ENCODE data around the gene RGL2. TPM values are rescaled to one million over a fixed set of nuclear protein-coding genes. Genes with fewer than 3 reads are reported as not detected.

RGL2 gene
- total RNA-seq, 2 donors from 2014 or later = 98.7 to 107 TPM

GRCh38 chr6:33278810-33279209 lies 19.9 kb downstream of the RGL2 start:
- no peak overlapping the region for H3K4me3 ChIP-seq
- intact Hi-C loops (cut with DNase I) = no loop called here
- no peak for TF ChIP-seq POLR2A (IDR thresholded peaks at IDR 0.05)
- TF ChIP-seq, protein P1, sequence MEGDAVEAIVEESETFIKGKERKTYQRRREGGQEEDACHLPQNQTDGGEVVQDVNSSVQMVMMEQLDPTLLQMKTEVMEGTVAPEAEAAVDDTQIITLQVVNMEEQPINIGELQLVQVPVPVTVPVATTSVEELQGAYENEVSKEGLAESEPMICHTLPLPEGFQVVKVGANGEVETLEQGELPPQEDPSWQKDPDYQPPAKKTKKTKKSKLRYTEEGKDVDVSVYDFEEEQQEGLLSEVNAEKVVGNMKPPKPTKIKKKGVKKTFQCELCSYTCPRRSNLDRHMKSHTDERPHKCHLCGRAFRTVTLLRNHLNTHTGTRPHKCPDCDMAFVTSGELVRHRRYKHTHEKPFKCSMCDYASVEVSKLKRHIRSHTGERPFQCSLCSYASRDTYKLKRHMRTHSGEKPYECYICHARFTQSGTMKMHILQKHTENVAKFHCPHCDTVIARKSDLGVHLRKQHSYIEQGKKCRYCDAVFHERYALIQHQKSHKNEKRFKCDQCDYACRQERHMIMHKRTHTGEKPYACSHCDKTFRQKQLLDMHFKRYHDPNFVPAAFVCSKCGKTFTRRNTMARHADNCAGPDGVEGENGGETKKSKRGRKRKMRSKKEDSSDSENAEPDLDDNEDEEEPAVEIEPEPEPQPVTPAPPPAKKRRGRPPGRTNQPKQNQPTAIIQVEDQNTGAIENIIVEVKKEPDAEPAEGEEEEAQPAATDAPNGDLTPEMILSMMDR (IDR thresholded peaks at IDR 0.05) = no peak
- no peak for TF ChIP-seq POLR2AphosphoS5 (IDR thresholded peaks at IDR 0.05)
- H3K4me1 ChIP-seq (replicated peaks) = peaks cover 21% of the 10 kb centered on the region
- no peak overlapping the region for H3K27ac ChIP-seq
- no peak for DNase-seq (ENCODE audit: low spot score)
- H3K27me3 ChIP-seq (replicated peaks; ENCODE audit: insufficient read depth) = no peaks in the 10 kb centered on the region
- H3K9me3 ChIP-seq = no peaks in the 10 kb centered on the region
- WGBS = 81% methylated on average over 3 of the region's 3 CpGs
- H3K36me3 ChIP-seq = no peaks in the 10 kb centered on the region

DNA sequence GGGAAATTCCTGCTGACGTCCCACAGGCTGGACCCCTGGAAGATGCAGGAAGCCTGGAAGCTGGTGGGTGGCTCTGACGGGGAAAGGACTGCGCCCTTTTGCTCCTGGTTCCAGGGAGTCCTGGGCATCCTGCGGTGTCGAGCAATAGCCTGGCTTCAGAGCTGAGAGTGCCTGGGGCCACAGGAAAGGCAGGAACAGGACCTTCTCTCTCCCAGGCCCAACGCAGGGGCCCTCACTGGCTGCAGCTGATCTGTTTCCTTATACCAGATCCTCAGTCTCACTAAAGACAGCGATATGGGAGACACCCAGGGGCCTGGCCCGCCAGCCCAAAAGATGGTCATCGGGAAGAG lies 20.4 kb downstream of the RGL2 start:
- DNase-seq (ENCODE audit: low spot score) = no peak
- WGBS = 81% methylated on average over 9 of the region's 9 CpGs
- Histone ChIP-seq H3K36me3 (no peaks in the 10 kb centered on the region), H3K9me3 (no peaks in the 10 kb centered on the region), H3K27me3 (replicated peaks; ENCODE audit: insufficient read depth) (no peaks in the 10 kb centered on the region), H3K4me3 (no peak overlapping the region), H3K27ac (peak overlapping the region in 1 of 2 donors; percentile 87), H3K4me1 (replicated peaks) (peaks cover 23% of the 10 kb centered on the region)
- TF ChIP-seq POLR2A (IDR thresholded peaks at IDR 0.05) (no peak), POLR2AphosphoS5 (IDR thresholded peaks at IDR 0.05) (no peak)
- TF ChIP-seq, protein P1 (IDR thresholded peaks at IDR 0.05) = no peak
- intact Hi-C loops (cut with DNase I) = no loop called here

GRCh38 chr6:33277663-33278391 lies 20.9 kb downstream of the RGL2 start:
- peaks cover 28% of the 10 kb centered on the region for H3K4me1 ChIP-seq (replicated peaks)
- H3K4me3 ChIP-seq = peak overlapping the region; percentile 55 to 74
- H3K27ac ChIP-seq = peak overlapping the region; percentile 87
- no peaks in the 10 kb centered on the region for H3K27me3 ChIP-seq (replicated peaks; ENCODE audit: insufficient read depth)
- no peaks in the 10 kb centered on the region for H3K36me3 ChIP-seq
- TF ChIP-seq POLR2A (IDR thresholded peaks at IDR 0.05) (no peak), POLR2AphosphoS5 (IDR thresholded peaks at IDR 0.05) (no peak)
- TF ChIP-seq, protein P1 (IDR thresholded peaks at IDR 0.05) = no peak
- WGBS = 56% methylated on average over 39 of the region's 39 CpGs
- intact Hi-C loops (cut with DNase I) = no loop called here
- DNase-seq (ENCODE audit: low spot score) = no peak
- no peaks in the 10 kb centered on the region for H3K9me3 ChIP-seq

DNA sequence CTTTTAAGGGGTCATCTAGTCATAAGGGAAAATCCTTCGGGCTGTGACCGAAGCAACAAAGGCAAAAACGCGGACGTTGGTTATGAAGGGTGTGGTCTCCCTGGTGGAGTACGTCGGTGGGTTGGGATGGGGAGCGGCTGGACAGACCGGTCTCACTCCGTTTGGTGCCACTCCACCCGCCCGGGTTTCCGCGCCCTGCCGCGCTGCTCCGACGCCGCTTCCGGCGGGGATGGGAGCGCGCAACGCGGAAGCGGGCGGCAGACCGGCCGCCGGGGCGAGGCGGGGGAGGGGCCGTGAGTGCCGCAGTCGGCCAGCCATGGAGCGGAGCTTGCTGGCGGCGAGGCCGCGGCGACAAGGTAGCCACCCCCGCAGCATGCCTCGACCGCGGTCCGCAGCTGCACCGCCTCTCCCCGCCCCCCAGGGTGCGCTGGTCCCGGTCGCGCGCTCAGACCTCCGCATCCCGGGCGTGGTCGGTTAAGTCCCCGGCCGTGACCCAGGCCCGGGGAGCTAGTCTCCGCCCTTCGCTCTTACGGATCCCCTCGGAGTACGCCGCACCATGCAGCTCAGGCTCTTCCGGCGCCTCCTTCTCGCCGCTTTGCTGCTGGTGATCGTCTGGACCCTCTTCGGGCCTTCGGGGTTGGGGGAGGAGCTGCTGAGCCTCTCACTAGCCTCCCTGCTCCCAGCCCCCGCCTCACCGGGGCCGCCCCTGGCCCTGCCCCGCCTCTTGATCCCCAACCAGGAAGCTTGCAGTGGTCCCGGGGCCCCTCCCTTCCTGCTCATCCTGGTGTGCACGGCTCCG lies 21.7 kb downstream of the RGL2 start, which contains the start of gene B3GALT4:
Gene B3GALT4 (plus strand): TSS at position 260 of the 799 bp plus-strand sequence. CDS start 297 bp downstream, at position 557.
- H3K27me3 ChIP-seq (replicated peaks; ENCODE audit: insufficient read depth) = no peaks in the 10 kb centered on the region
- H3K9me3 ChIP-seq = no peaks in the 10 kb centered on the region
- H3K36me3 ChIP-seq = no peaks in the 10 kb centered on the region
- peak; percentile 76 for DNase-seq (ENCODE audit: low spot score)
- peaks cover 28% of the 10 kb centered on the region for H3K4me1 ChIP-seq (replicated peaks)
- peak within 1 kb of the TSS; percentile 87 for H3K27ac ChIP-seq
- TF ChIP-seq, protein P1 (IDR thresholded peaks at IDR 0.05) = peak; percentile 17 to 62 (median 41)
- TF ChIP-seq POLR2A (IDR thresholded peaks at IDR 0.05) (peak; percentile 60), POLR2AphosphoS5 (IDR thresholded peaks at IDR 0.05) (peak; percentile 43)
- peak within 1 kb of the TSS; percentile 55 to 74 for H3K4me3 ChIP-seq
- WGBS = 2% methylated on average over 79 of the region's 80 CpGs
- intact Hi-C loops (cut with DNase I) = no loop called here
